ENCODE measurements around the gene LAT. TPM values are rescaled to one million over a fixed set of nuclear protein-coding genes. Genes with fewer than 3 reads are reported as not detected.
"Not testable (repeated sequence)": the region's sequence is repeated elsewhere in the genome, so short reads cannot be mapped to it uniquely, and the experiment has no call there.

LAT gene
- total RNA-seq, 4 donors from 2014 or later, result 4.4 to 10.6 (median 7.0) TPM

DNA sequence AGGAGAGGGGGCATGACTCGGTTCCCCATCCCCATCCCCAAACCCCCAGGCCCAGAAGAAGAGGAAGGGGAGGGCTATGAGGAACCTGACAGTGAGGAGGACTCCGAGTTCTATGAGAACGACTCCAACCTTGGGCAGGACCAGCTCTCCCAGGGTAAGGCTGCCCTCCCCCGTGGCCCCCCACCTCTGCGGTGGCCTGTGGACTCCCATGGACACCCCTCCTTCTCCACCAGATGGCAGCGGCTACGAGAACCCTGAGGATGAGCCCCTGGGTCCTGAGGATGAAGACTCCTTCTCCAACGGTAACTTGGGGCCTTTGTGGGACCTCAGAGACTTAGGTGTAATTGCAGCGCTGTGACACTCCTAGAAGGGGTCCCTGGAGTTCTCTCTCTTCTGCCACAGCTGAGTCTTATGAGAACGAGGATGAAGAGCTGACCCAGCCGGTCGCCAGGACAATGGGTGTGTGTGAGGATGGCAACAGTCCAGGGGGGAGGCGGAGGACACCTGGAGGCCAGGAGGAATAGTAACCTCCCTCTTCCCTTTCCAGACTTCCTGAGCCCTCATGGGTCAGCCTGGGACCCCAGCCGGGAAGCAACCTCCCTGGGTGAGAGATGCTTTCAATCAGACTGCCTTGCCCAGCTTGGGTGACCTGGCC lies 47.5 kb upstream of the LAT start:
- no peaks in the 10 kb centered on the region for H3K9me3 ChIP-seq
- no peaks in the 10 kb centered on the region for H3K27me3 ChIP-seq
- no peaks in the 10 kb centered on the region for H3K36me3 ChIP-seq
- intact Hi-C loops (cut with DNase I), result no loop called here
- H3K4me3 ChIP-seq (replicated peaks in 1 of 3), result no peak overlapping the region
- no peaks in the 10 kb centered on the region for H3K4me1 ChIP-seq
- no peak for TF ChIP-seq POLR2A (IDR thresholded peaks at IDR 0.05)
- TF ChIP-seq, protein P1, sequence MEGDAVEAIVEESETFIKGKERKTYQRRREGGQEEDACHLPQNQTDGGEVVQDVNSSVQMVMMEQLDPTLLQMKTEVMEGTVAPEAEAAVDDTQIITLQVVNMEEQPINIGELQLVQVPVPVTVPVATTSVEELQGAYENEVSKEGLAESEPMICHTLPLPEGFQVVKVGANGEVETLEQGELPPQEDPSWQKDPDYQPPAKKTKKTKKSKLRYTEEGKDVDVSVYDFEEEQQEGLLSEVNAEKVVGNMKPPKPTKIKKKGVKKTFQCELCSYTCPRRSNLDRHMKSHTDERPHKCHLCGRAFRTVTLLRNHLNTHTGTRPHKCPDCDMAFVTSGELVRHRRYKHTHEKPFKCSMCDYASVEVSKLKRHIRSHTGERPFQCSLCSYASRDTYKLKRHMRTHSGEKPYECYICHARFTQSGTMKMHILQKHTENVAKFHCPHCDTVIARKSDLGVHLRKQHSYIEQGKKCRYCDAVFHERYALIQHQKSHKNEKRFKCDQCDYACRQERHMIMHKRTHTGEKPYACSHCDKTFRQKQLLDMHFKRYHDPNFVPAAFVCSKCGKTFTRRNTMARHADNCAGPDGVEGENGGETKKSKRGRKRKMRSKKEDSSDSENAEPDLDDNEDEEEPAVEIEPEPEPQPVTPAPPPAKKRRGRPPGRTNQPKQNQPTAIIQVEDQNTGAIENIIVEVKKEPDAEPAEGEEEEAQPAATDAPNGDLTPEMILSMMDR (IDR thresholded peaks at IDR 0.05), result no peak
- no peak overlapping the region for H3K27ac ChIP-seq
- 80 to 85% methylated on average over 13 to 14 of the region's 14 CpGs for WGBS, 2 donors
- no peak for DNase-seq

DNA sequence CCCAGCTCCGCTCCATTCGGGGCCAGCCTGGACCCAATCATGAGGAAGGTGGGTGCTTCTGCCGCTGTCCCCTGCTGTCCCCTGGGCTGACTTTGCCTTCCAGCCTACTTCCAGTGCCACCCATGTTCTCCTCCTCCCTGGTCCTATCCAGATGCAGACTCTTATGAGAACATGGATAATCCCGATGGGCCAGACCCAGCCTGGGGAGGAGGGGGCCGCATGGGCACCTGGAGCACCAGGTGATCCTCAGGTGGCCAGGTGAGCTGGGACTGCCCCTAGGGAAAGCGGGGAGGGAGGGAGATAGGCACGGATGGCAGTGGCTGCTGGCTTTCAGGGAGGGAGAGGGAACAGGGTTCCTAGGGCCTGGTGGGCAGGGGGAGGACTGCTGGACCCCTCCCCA lies 46.1 kb upstream of the LAT start:
- 80 to 85% methylated on average over 6 of the region's 7 CpGs for WGBS, 2 donors
- no peak for DNase-seq
- no peak overlapping the region for H3K27ac ChIP-seq
- H3K9me3 ChIP-seq, result no peaks in the 10 kb centered on the region
- TF ChIP-seq, protein P1 (IDR thresholded peaks at IDR 0.05), result no peak
- TF ChIP-seq POLR2A (IDR thresholded peaks at IDR 0.05), result no peak
- intact Hi-C loops (cut with DNase I), result no loop called here
- no peak overlapping the region for H3K4me3 ChIP-seq (replicated peaks in 1 of 3)
- H3K27me3 ChIP-seq, result no peaks in the 10 kb centered on the region
- H3K36me3 ChIP-seq, result no peaks in the 10 kb centered on the region
- H3K4me1 ChIP-seq, result no peaks in the 10 kb centered on the region

DNA sequence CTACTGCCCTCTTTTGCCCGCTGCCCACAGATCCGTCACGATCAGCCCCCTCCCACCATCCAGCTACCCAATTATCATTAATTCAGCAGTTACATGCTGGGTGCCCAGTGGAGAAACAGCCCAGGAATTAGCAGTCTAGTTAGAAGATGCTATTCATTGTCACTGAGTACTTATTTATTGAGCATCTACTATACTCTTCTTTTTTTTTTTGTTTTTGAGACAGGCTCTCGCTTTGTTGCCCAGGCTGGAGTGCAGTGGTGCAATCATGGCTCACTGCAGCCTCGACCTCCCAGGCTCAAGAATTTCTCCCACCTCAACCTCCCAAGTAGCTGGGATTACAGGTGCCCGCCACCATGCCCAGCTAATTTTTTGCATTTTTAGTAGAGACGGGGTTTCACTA lies 45.0 kb upstream of the LAT start:
- 93 to 96% methylated on average over 7 of the region's 7 CpGs for WGBS, 2 donors
- not testable (repeated sequence) for H3K27ac ChIP-seq; H3K36me3 ChIP-seq; DNase-seq; H3K9me3 ChIP-seq; H3K4me3 ChIP-seq (replicated peaks in 1 of 3); H3K4me1 ChIP-seq; H3K27me3 ChIP-seq
- intact Hi-C loops (cut with DNase I), result loop anchor here (5.0 kb wide), 1 partner anchor 58 kb away; no protein-coding TSS in a partner anchor

DNA sequence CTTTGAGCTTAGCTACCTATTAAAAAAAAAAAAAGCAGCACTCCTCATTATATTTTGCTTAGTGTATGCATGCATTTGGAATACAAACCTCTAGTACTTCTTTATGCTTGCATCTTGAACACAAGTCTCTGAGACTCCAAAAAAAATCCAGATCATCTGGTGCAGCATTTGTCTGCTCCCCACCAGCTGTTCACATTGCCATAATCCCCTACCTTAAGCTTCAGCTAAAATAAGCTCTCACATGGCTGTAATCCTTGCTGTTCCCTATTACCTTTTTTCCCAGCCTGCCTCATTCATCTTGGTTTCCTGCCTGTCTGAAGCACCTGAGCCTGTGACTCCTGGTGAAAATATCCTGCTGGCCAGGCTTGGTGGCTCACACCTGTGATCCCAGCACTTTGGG lies 41.6 kb upstream of the LAT start:
- H3K27ac ChIP-seq, result no peak overlapping the region
- DNase-seq, result no peak
- H3K36me3 ChIP-seq, result no peaks in the 10 kb centered on the region
- intact Hi-C loops (cut with DNase I), result loop anchor here (5.0 kb wide), 1 partner anchor 61 kb away; no protein-coding TSS in a partner anchor
- no peaks in the 10 kb centered on the region for H3K9me3 ChIP-seq
- no peaks in the 10 kb centered on the region for H3K27me3 ChIP-seq
- no peak for TF ChIP-seq POLR2A (IDR thresholded peaks at IDR 0.05)
- TF ChIP-seq, protein P1 (IDR thresholded peaks at IDR 0.05), result no peak
- no peak overlapping the region for H3K4me3 ChIP-seq (replicated peaks in 1 of 3)
- peaks cover 0 to 9% of the 10 kb centered on the region in 2 donors for H3K4me1 ChIP-seq

DNA sequence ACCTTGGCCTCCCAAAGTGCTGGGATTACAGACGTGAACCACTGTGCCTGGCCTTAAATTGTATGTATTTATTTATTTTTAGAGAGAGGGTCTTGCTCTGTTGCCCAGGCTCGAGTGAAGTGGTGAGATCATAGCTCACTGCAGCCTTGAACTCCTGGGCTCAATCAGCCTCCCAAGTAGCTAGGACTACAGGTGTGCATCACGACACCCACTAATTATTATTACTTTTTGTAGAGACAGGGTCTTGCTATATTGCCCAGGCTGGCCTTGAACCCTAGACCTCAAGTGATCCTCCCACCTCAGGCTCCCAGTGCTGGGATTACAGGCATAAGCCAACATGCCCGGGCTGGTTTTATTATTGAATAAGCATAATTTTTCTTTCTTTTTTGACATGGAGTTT lies 38.2 kb upstream of the LAT start:
- no peaks in the 10 kb centered on the region for H3K36me3 ChIP-seq
- 69 to 79% methylated on average over 4 of the region's 4 CpGs for WGBS, 2 donors
- no peak for DNase-seq
- H3K27me3 ChIP-seq, result no peaks in the 10 kb centered on the region
- TF ChIP-seq POLR2A (IDR thresholded peaks at IDR 0.05), result no peak
- TF ChIP-seq, protein P1 (IDR thresholded peaks at IDR 0.05), result no peak
- H3K4me3 ChIP-seq (replicated peaks in 1 of 3), result no peak overlapping the region
- H3K27ac ChIP-seq, result no peak overlapping the region
- peaks cover 8 to 12% of the 10 kb centered on the region in 2 donors for H3K4me1 ChIP-seq
- intact Hi-C loops (cut with DNase I), result no loop called here
- no peaks in the 10 kb centered on the region for H3K9me3 ChIP-seq
